Activated CD8-positive, alpha-beta T cell treated with anti-CD3 and anti-CD28 coated beads for 36 hours (primary cell): ENCODE results near the gene DHX35. TPM values are rescaled to one million over a fixed set of nuclear protein-coding genes. Genes with fewer than 3 reads are reported as not detected.

Source experiments
- ATAC-seq: fragments of 200-7000 bp; cut with Tn5 transposase; one replicate; pipeline ENCODE4 v1.10.0; 2021; ENCODE audit warnings: mild to moderate bottlenecking, moderate library complexity
- CTCF ChIA-PET: fragments of 350-600 bp; sonication (Branson Sonifier 250); formaldehyde crosslinking; loops from one replicate; lab custom pipeline; 2021; ENCODE audit warnings: antibody characterized with exemption; lab: Charles Lee
- POLR2A ChIA-PET: fragments of 350-600 bp; sonication (Branson Sonifier 250); formaldehyde crosslinking; loops from one replicate; lab custom pipeline; 2021; ENCODE audit warnings: antibody characterized with exemption; lab: Charles Lee
- DNase-seq: peaks from one replicate; pipeline ENCODE4 v3.0.0-alpha.2; 2020
- H3K27ac Mint-ChIP-seq: one replicate; pipeline ENCODE4 v1.8.0; 2021; ENCODE audit warnings: mild to moderate bottlenecking, mixed read lengths
- H3K27me3 Mint-ChIP-seq: one replicate; pipeline ENCODE4 v1.8.0; 2021; ENCODE audit warnings: mixed read lengths
- H3K36me3 Mint-ChIP-seq: one replicate; pipeline ENCODE4 v1.8.0; 2021; ENCODE audit warnings: low read depth, mixed read lengths
- H3K4me1 Mint-ChIP-seq: one replicate; pipeline ENCODE4 v1.8.0; 2021; ENCODE audit warnings: low read depth, mixed read lengths
- H3K4me3 Mint-ChIP-seq: one replicate; pipeline ENCODE4 v1.8.0; 2021; ENCODE audit warnings: mild to moderate bottlenecking, moderate library complexity, mixed read lengths
- H3K9me3 Mint-ChIP-seq: one replicate; pipeline ENCODE4 v1.8.0; 2021; ENCODE audit warnings: mixed read lengths
- CTCF ChIP-seq: fragments of 200-600 bp; IDR thresholded peaks from one replicate; pipeline ENCODE4 v1.8.0; 2022; ENCODE audit warnings: antibody characterized with exemption, mild to moderate bottlenecking
- intact Hi-C: fragments of 100-400 bp; cut with micrococcal nuclease; formaldehyde crosslinking; loops from one replicate; pipeline ENCODE4 v1.10.0; 2022
- total RNA-seq, 2 experiments: library from RNA; stranded (reverse); gene quantifications; one replicate each; pipeline ENCODE4 v1.2.3, GENCODE V29; 2021

The DHX35 gene
- 10 to 100 TPM; 12.2 to 12.6 TPM for total RNA-seq

- Mint-ChIP-seq H3K27ac (peak within 1 kb of the TSS; percentile 93), H3K4me1 (peaks cover 20% of the 10 kb centered on the region), H3K27me3 (no peaks in the 10 kb centered on the region), H3K9me3 (no peaks in the 10 kb centered on the region), H3K36me3 (peaks cover 7% of the 10 kb centered on the region), H3K4me3 (peak within 1 kb of the TSS; percentile 87)
- ATAC-seq (peak; percentile 99), DNase-seq (peak; percentile 99)
- peak; percentile 18 for TF ChIP-seq CTCF
- POLR2A ChIA-PET = interaction anchor here (0.6 to 3.2 kb wide), 20 partner anchors 8 to 527 kb away, joined by 3 to 20 read pairs (median 4); partner anchors contain the start of genes FAM83D and SNHG17
- intact Hi-C loops = no loop called here
- CTCF ChIA-PET = interaction anchor here (0.9 to 3.3 kb wide), 18 partner anchors 13 to 210 kb away, joined by 3 to 30 read pairs (median 5); partner anchors contain the start of gene FAM83D
Measured at GRCh38 chr20:38962044-38962927, at the start of gene DHX35. Gene DHX35, plus strand, starts transcription at chr20:38962344. Its CDS starts 24 bp downstream, at chr20:38962368.

- ChIA-PET POLR2A (no interaction called here), CTCF (interaction anchor here (0.6 kb wide), 1 partner anchor 135 kb away, joined by 3 read pairs; no protein-coding TSS in a partner anchor)
- Mint-ChIP-seq H3K36me3 (peaks cover 28% of the 10 kb centered on the region), H3K9me3 (no peaks in the 10 kb centered on the region), H3K27ac (no peak overlapping the region), H3K27me3 (no peaks in the 10 kb centered on the region), H3K4me3 (no peak overlapping the region), H3K4me1 (no peaks in the 10 kb centered on the region)
- DNase-seq = no peak
- intact Hi-C loops = no loop called here
- TF ChIP-seq CTCF = no peak
- no peak for ATAC-seq
Measured at GRCh38 chr20:38915355-38915754, 46.8 kb upstream of the DHX35 start.

- POLR2A ChIA-PET = no interaction called here
- DNase-seq = no peak
Measured at GRCh38 chr20:38917657-38918056, 44.5 kb upstream of the DHX35 start.

GRCh38 chr20:38918172-38918571, 44.0 kb upstream of the DHX35 start:
- no peak overlapping the region for H3K4me3 Mint-ChIP-seq
- no peaks in the 10 kb centered on the region for H3K4me1 Mint-ChIP-seq
- POLR2A ChIA-PET = no interaction called here
- ATAC-seq = no peak
- H3K36me3 Mint-ChIP-seq = peaks cover 26% of the 10 kb centered on the region
- intact Hi-C loops = no loop called here
- no peaks in the 10 kb centered on the region for H3K27me3 Mint-ChIP-seq
- CTCF ChIA-PET = interaction anchor here (1.2 to 1.4 kb wide), 2 partner anchors 8 to 24 kb away, joined by 3 read pairs; partner anchors contain the start of gene FAM83D
- H3K27ac Mint-ChIP-seq = no peak overlapping the region
- H3K9me3 Mint-ChIP-seq = no peaks in the 10 kb centered on the region
- no peak for TF ChIP-seq CTCF
- DNase-seq = no peak

More at GRCh38 chr20:38917657-38918056, 44.5 kb upstream of the DHX35 start:
- no peak for TF ChIP-seq CTCF
- Mint-ChIP-seq H3K36me3 (peaks cover 27% of the 10 kb centered on the region), H3K9me3 (no peaks in the 10 kb centered on the region), H3K4me1 (no peaks in the 10 kb centered on the region), H3K4me3 (no peak overlapping the region), H3K27ac (no peak overlapping the region), H3K27me3 (no peaks in the 10 kb centered on the region)
- intact Hi-C loops = no loop called here
- no peak for ATAC-seq
- CTCF ChIA-PET = interaction anchor here (1.2 to 1.4 kb wide), 2 partner anchors 9 to 24 kb away, joined by 3 read pairs; partner anchors contain the start of gene FAM83D

- Mint-ChIP-seq H3K4me1 (no peaks in the 10 kb centered on the region), H3K4me3 (no peak overlapping the region), H3K27ac (no peak overlapping the region), H3K36me3 (peaks cover 16% of the 10 kb centered on the region), H3K27me3 (no peaks in the 10 kb centered on the region), H3K9me3 (no peaks in the 10 kb centered on the region)
- POLR2A ChIA-PET = interaction anchor here (1.2 kb wide), 1 partner anchor 130 kb away, joined by 4 read pairs; no protein-coding TSS in a partner anchor
- intact Hi-C loops = no loop called here
- CTCF ChIA-PET = no interaction called here
- ATAC-seq = no peak
- DNase-seq = no peak
- no peak for TF ChIP-seq CTCF
Measured at GRCh38 chr20:38919683-38920082, 42.5 kb upstream of the DHX35 start.
